Vagina (tissue), 2 donors: ENCODE results near the gene DLX1. TPM values are rescaled to one million over a fixed set of nuclear protein-coding genes. Genes with fewer than 3 reads are reported as not detected.
"Not testable (repeated sequence)": the region's sequence is repeated elsewhere in the genome, so short reads cannot be mapped to it uniquely, and the experiment has no call there.

ENCODE experiments used
- DNase-seq, 2 donors: peaks; one replicate each; pipeline ENCODE4 v3.0.0-alpha.2; 2017; ENCODE audit errors: extremely low spot score in 2 of 2
- H3K27ac ChIP-seq: fragments of 200-600 bp; sonication (generic); one replicate; pipeline ENCODE4 v1.5.1; 2019
- H3K27me3 ChIP-seq: fragments of 200-600 bp; sonication (generic); one replicate; pipeline ENCODE4 v1.5.1; 2019
- H3K36me3 ChIP-seq, 2 donors: fragments of 200-600 bp; sonication (generic); one replicate each; pipeline ENCODE4 v1.5.1; 2017 to 2019
- H3K4me1 ChIP-seq: fragments of 200-600 bp; sonication (generic); one replicate; pipeline ENCODE4 v1.5.1; 2019
- H3K4me3 ChIP-seq, 2 donors: fragments of 200-600 bp; sonication (generic); 1 replicate in 1 of 2; 2 replicates in 1 of 2; pipeline ENCODE4 v1.5.1; 2016 to 2019
- H3K9me3 ChIP-seq: fragments of 200-600 bp; sonication (generic); one replicate; pipeline ENCODE4 v1.5.1; 2019
- CTCF ChIP-seq, 3 experiments: fragments of 450-650 bp in 2 of 3; fragments of 200-600 bp in 1 of 3; sonication (generic) in 1 of 3; IDR thresholded peaks; one replicate each; pipeline ENCODE4 v1.5.1; 2017 to 2019; ENCODE audit warnings: antibody characterized with exemption in 3 of 3, mild to moderate bottlenecking in 2 of 3, moderate library complexity in 2 of 3
- POLR2A ChIP-seq, 2 donors: fragments of 450-650 bp; IDR thresholded peaks; one replicate each; pipeline ENCODE4 v1.6.1; 2017; ENCODE audit warnings: antibody characterized with exemption in 2 of 2, mild to moderate bottlenecking in 2 of 2, moderate library complexity in 2 of 2
- POLR2AphosphoS5 ChIP-seq, 2 donors: sonication (generic); formaldehyde crosslinking; IDR thresholded peaks; one replicate each; pipeline ENCODE4 v1.9.0; 2017; ENCODE audit warnings: antibody characterized with exemption in 2 of 2, mild to moderate bottlenecking in 2 of 2, low read depth in 1 of 2; ENCODE audit not compliant: insufficient read depth in 1 of 2
- intact Hi-C: fragments of 100-400 bp; cut with DNase I; formaldehyde crosslinking; loops from one replicate; pipeline ENCODE4 v1.15.1; 2023
- total RNA-seq: library from RNA; depleted of rRNA; stranded (reverse); fragments of >200 nt; gene quantifications from one replicate; pipeline ENCODE4 v1.2.3, GENCODE V29; 2016

The DLX1 gene
- total RNA-seq, 1 donor from 2014 or later: not detected

- TF ChIP-seq POLR2AphosphoS5 (IDR thresholded peaks at IDR 0.05; ENCODE audit: insufficient read depth in 1 of 2, low read depth in 1 of 2) (no peak), CTCF (IDR thresholded peaks at IDR 0.05) (no peak), POLR2A (IDR thresholded peaks at IDR 0.05) (no peak)
- Histone ChIP-seq H3K36me3 (no peaks in the 10 kb centered on the region), H3K27me3 (peaks cover 19% of the 10 kb centered on the region), H3K4me1 (peaks cover 17% of the 10 kb centered on the region), H3K4me3 (no peak overlapping the region), H3K9me3 (no peaks in the 10 kb centered on the region), H3K27ac (no peak overlapping the region)
- intact Hi-C loops: loop anchor here (10.0 kb wide), 2 partner anchors 294 to 404 kb away; no protein-coding TSS in a partner anchor
- no peak for DNase-seq
Observed at GRCh38 chr2:172108587-172108930, 23.3 kb downstream of the DLX1 start.

GRCh38 chr2:172109256-172109987 lies 24.1 kb downstream of the DLX1 start:
- intact Hi-C loops: loop anchor here (10.0 kb wide), 2 partner anchors 295 to 405 kb away; no protein-coding TSS in a partner anchor
- no peaks in the 10 kb centered on the region for H3K36me3 ChIP-seq
- H3K4me1 ChIP-seq: peaks cover 11% of the 10 kb centered on the region
- DNase-seq: no peak
- TF ChIP-seq CTCF (IDR thresholded peaks at IDR 0.05) (no peak), POLR2A (IDR thresholded peaks at IDR 0.05) (no peak), POLR2AphosphoS5 (IDR thresholded peaks at IDR 0.05; ENCODE audit: insufficient read depth in 1 of 2, low read depth in 1 of 2) (no peak)
- no peak overlapping the region for H3K4me3 ChIP-seq
- no peak overlapping the region for H3K27ac ChIP-seq
- H3K27me3 ChIP-seq: peaks cover 19% of the 10 kb centered on the region
- no peaks in the 10 kb centered on the region for H3K9me3 ChIP-seq

GRCh38 chr2:172109988-172110811 lies 24.9 kb downstream of the DLX1 start:
- no peaks in the 10 kb centered on the region for H3K9me3 ChIP-seq
- no peak overlapping the region for H3K4me3 ChIP-seq
- TF ChIP-seq POLR2A (IDR thresholded peaks at IDR 0.05): no peak
- no peak for TF ChIP-seq CTCF (IDR thresholded peaks at IDR 0.05)
- no peak for TF ChIP-seq POLR2AphosphoS5 (IDR thresholded peaks at IDR 0.05; ENCODE audit: insufficient read depth in 1 of 2, low read depth in 1 of 2)
- intact Hi-C loops: loop anchor here (10.0 kb wide), 2 partner anchors 295 to 405 kb away; no protein-coding TSS in a partner anchor
- H3K4me1 ChIP-seq: peaks cover 11% of the 10 kb centered on the region
- DNase-seq: no peak
- peaks cover 19% of the 10 kb centered on the region for H3K27me3 ChIP-seq
- H3K27ac ChIP-seq: no peak overlapping the region
- no peaks in the 10 kb centered on the region for H3K36me3 ChIP-seq

- Histone ChIP-seq H3K9me3 (no peaks in the 10 kb centered on the region), H3K4me1 (no peaks in the 10 kb centered on the region), H3K27ac (no peak overlapping the region), H3K4me3 (no peak overlapping the region), H3K27me3 (peaks cover 4% of the 10 kb centered on the region), H3K36me3 (no peaks in the 10 kb centered on the region)
- no peak for TF ChIP-seq POLR2A (IDR thresholded peaks at IDR 0.05)
- TF ChIP-seq CTCF (IDR thresholded peaks at IDR 0.05): peak in 2 of 3 experiments; percentile 27 to 35
- intact Hi-C loops: no loop called here
- no peak for DNase-seq
Observed at GRCh38 chr2:172113617-172114016, 28.3 kb downstream of the DLX1 start.

- intact Hi-C loops, H3K4me1 ChIP-seq, H3K27me3 ChIP-seq, DNase-seq, H3K4me3 ChIP-seq, H3K27ac ChIP-seq, H3K36me3 ChIP-seq, H3K9me3 ChIP-seq: not testable (repeated sequence)
Observed at GRCh38 chr2:172114176-172114575, 28.9 kb downstream of the DLX1 start.
